PC-9 (cell line): Measurements from ENCODE around the gene YWHAQ. TPM values are rescaled to one million over a fixed set of nuclear protein-coding genes. Genes with fewer than 3 reads are reported as not detected.

ENCODE experiments used
- BruUV-seq: library from RNA; stranded (reverse); fragments of 400-500 nt; replicated peaks from 2 replicates; lab custom pipeline; 2021; lab: Mats Ljungman, UMichigan
- CTCF ChIA-PET: fragments of 300-600 bp; sonication (Branson Sonifier 250); formaldehyde crosslinking; loops from one replicate; lab custom pipeline; 2022; ENCODE audit warnings: antibody characterized with exemption; lab: Charles Lee
- POLR2A ChIA-PET: fragments of 300-600 bp; sonication (Branson Sonifier 250); formaldehyde crosslinking; loops from one replicate; lab custom pipeline; 2022; ENCODE audit warnings: antibody characterized with exemption; ENCODE audit not compliant: unreplicated experiment; lab: Charles Lee
- DNase-seq, 2 experiments: peaks; one replicate each; pipeline versions ENCODE4 v3.0.0 to v3.0.0-alpha.2; 2015 to 2022; ENCODE audit warnings: mixed read lengths in 1 of 2
- H2AFZ ChIP-seq: fragments of 200-600 bp; sonication (generic); 2 replicates; pipeline ENCODE4 v1.8.1; 2017; ENCODE audit warnings: antibody characterized with exemption
- H3F3A ChIP-seq: fragments of 200-600 bp; sonication (generic); 2 replicates; pipeline ENCODE4 v1.8.1; 2017; ENCODE audit warnings: antibody characterized with exemption, mild to moderate bottlenecking, low read depth; ENCODE audit not compliant: insufficient read depth
- H3K27ac ChIP-seq: fragments of 200-600 bp; sonication (generic); 2 replicates; pipeline ENCODE4 v1.6.1; 2016; ENCODE audit warnings: mixed run types
- H3K27me3 ChIP-seq: fragments of 200-600 bp; sonication (generic); 2 replicates; pipeline ENCODE4 v1.6.1; 2016; ENCODE audit warnings: low read depth, mixed run types; ENCODE audit not compliant: insufficient read depth
- H3K36me3 ChIP-seq: fragments of 200-600 bp; sonication (generic); 2 replicates; pipeline ENCODE4 v1.6.1; 2016; ENCODE audit warnings: low read depth, mixed run types
- H3K4me1 ChIP-seq: fragments of 200-600 bp; sonication (generic); replicated peaks from 2 replicates; pipeline ENCODE4 v1.6.1; 2016; ENCODE audit warnings: mixed run types; ENCODE audit not compliant: insufficient read depth
- H3K4me2 ChIP-seq: fragments of 200-600 bp; sonication (generic); 2 replicates; pipeline ENCODE4 v1.6.1; 2017; ENCODE audit warnings: mixed run types
- H3K4me3 ChIP-seq: fragments of 200-600 bp; sonication (generic); 2 replicates; pipeline ENCODE4 v1.6.1; 2016; ENCODE audit warnings: mixed run types
- H3K79me2 ChIP-seq: fragments of 200-600 bp; sonication (generic); 2 replicates; pipeline ENCODE4 v1.6.1; 2017; ENCODE audit warnings: low read depth, mixed run types
- H3K9me2 ChIP-seq: fragments of 200-600 bp; sonication (generic); 2 replicates; pipeline ENCODE4 v1.8.1; 2017; ENCODE audit warnings: mild to moderate bottlenecking; ENCODE audit not compliant: insufficient read depth
- H3K9me3 ChIP-seq: fragments of 200-600 bp; sonication (generic); 2 replicates; pipeline ENCODE4 v1.8.1; 2016; ENCODE audit warnings: low read depth; ENCODE audit not compliant: insufficient read depth
- H4K20me1 ChIP-seq: fragments of 200-600 bp; sonication (generic); 2 replicates; pipeline ENCODE4 v1.8.1; 2017; ENCODE audit not compliant: insufficient read depth
- EZH2 ChIP-seq: fragments of 200-600 bp; sonication (generic); IDR thresholded peaks from 2 replicates; pipeline ENCODE4 v1.8.0; 2017; ENCODE audit warnings: antibody characterized with exemption, low read depth
- intact Hi-C: fragments of 100-400 bp; cut with micrococcal nuclease; formaldehyde crosslinking; loops from one replicate; pipeline ENCODE4 v1.10.0; 2022; ENCODE audit not compliant: unreplicated experiment
- total RNA-seq: library from RNA; stranded (reverse); gene quantifications from 2 replicates; pipeline ENCODE4 v1.2.3, GENCODE V29; 2021
- TF ChIP-seq, protein P1 (sequence below): fragments of 200-600 bp; sonication (generic); conservative IDR thresholded peaks from 2 replicates; pipeline ENCODE4 v1.6.1; 2017; ENCODE audit warnings: mixed run types, antibody characterized with exemption, mild to moderate bottlenecking, moderate library complexity

YWHAQ gene
- total RNA-seq, 1 experiment from 2014 or later: 353 TPM

DNA sequence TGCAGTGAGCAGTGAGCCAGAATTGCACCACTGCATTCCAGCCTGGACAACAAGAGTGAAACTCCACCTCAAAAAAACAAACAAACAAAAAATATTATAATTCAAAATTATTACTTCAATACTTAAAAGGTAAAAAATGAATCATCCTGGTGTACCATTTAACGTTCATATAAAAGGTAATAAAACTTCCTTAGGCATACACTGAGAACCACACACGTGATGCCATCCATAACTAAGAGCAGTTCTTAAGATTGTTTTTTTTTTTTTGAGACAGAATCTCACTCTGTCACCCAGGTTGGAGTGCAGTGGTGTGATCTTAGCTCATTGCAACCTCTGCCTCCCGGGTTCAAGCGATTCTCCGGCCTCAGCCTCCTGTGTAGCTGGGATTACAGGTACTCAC, 29.4 kb downstream of the YWHAQ start:
- Histone ChIP-seq H3F3A (peaks cover 56% of the 10 kb centered on the region), H3K4me1 (peaks cover 7% of the 10 kb centered on the region), H4K20me1 (peaks cover 70% of the 10 kb centered on the region), H3K4me3 (no peak overlapping the region), H2AFZ (no peak overlapping the region), H3K4me2 (no peak overlapping the region), H3K79me2 (peaks cover 98% of the 10 kb centered on the region), H3K27ac (no peak overlapping the region), H3K9me2 (no peaks in the 10 kb centered on the region), H3K27me3 (no peaks in the 10 kb centered on the region), H3K9me3 (peaks cover 14% of the 10 kb centered on the region), H3K36me3 (peaks cover 52% of the 10 kb centered on the region)
- intact Hi-C loops: no loop called here
- no peak for DNase-seq
- no peak for TF ChIP-seq EZH2
- TF ChIP-seq, protein P1, sequence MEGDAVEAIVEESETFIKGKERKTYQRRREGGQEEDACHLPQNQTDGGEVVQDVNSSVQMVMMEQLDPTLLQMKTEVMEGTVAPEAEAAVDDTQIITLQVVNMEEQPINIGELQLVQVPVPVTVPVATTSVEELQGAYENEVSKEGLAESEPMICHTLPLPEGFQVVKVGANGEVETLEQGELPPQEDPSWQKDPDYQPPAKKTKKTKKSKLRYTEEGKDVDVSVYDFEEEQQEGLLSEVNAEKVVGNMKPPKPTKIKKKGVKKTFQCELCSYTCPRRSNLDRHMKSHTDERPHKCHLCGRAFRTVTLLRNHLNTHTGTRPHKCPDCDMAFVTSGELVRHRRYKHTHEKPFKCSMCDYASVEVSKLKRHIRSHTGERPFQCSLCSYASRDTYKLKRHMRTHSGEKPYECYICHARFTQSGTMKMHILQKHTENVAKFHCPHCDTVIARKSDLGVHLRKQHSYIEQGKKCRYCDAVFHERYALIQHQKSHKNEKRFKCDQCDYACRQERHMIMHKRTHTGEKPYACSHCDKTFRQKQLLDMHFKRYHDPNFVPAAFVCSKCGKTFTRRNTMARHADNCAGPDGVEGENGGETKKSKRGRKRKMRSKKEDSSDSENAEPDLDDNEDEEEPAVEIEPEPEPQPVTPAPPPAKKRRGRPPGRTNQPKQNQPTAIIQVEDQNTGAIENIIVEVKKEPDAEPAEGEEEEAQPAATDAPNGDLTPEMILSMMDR: no peak
- POLR2A ChIA-PET: interaction anchor here (0.6 kb wide), 2 partner anchors 43 to 501 kb away, joined by 3 to 5 read pairs; no protein-coding TSS in a partner anchor
- CTCF ChIA-PET: no interaction called here
- no TSS peak for BruUV-seq

DNA sequence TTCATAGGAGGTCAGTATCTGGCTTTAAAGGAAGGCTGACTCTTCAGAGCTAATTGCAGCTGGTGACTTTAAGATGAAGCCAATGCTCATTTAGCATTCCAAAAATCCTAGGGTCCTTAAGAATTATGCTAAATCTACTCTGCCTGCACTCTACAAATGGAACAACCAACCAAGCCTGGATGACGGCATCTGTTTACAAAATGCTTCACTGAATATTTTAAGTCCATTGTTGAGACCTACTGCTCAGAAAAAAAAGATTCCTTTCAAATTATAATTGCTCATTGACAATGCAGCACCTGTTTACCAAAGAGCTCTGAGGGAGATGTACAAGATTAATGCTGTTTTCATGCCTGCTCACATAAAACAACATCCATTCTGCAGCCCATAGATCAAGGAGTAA, 31.4 kb downstream of the YWHAQ start:
- Histone ChIP-seq H3K27ac (no peak overlapping the region), H3K27me3 (no peaks in the 10 kb centered on the region), H3K9me3 (peaks cover 14% of the 10 kb centered on the region), H3F3A (peaks cover 68% of the 10 kb centered on the region), H3K4me3 (no peak overlapping the region), H3K79me2 (peaks cover 98% of the 10 kb centered on the region), H4K20me1 (peaks cover 73% of the 10 kb centered on the region), H3K4me2 (no peak overlapping the region), H3K4me1 (peaks cover 27% of the 10 kb centered on the region), H2AFZ (no peak overlapping the region), H3K36me3 (peaks cover 59% of the 10 kb centered on the region), H3K9me2 (no peaks in the 10 kb centered on the region)
- intact Hi-C loops: no loop called here
- no peak for TF ChIP-seq EZH2
- TF ChIP-seq, protein P1: no peak
- no peak for DNase-seq
- no TSS peak for BruUV-seq
- POLR2A ChIA-PET: interaction anchor here (0.5 kb wide), 1 partner anchor 335 kb away, joined by 6 read pairs; no protein-coding TSS in a partner anchor
- CTCF ChIA-PET: no interaction called here

DNA sequence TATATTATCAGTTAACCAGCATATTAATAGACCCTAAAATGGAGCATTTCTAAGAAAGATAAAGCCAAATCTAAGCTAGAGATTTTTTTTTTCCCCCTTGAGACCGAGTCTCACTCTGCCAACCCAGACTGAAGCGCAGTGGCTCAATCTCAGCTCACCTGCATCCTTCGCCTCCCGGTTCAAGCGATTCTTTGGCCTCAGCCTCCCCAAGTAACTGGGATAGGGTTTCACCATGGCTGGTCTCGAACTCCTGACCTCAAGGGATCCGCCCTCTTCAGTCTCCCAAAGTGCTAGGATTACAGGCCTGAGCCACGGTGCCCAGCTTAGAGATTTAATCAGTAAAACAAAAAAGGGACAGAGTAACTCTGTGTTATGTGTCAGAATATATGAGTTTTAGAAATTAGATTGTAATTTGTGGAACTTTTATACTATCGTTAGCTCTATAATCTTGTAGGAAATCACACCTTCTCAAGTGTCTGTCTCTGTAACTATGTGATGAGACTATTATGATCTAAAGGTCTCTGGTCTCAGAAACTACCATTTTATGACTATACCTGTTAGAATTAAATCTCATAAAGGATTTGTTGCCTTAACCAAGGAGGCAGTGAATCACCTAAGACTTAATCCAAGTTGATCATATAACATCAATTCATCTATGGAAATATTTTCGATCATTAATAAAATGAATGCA, 34.0 kb downstream of the YWHAQ start:
- H3K27ac ChIP-seq: peak overlapping the region; percentile 14; the same call in 1 of the 2 replicates
- no peak for DNase-seq
- no peak overlapping the region for H2AFZ ChIP-seq
- H3K27me3 ChIP-seq: no peaks in the 10 kb centered on the region
- no peak overlapping the region for H3K4me3 ChIP-seq
- BruUV-seq: no TSS peak
- H3F3A ChIP-seq: peaks cover 76% of the 10 kb centered on the region
- CTCF ChIA-PET: interaction anchor here (0.7 kb wide), 1 partner anchor 28 kb away, joined by 8 read pairs; no protein-coding TSS in a partner anchor
- intact Hi-C loops: no loop called here
- H3K4me2 ChIP-seq: no peak overlapping the region
- H3K9me2 ChIP-seq: no peaks in the 10 kb centered on the region
- POLR2A ChIA-PET: no interaction called here
- TF ChIP-seq, protein P1: no peak
- no peak for TF ChIP-seq EZH2
- H3K9me3 ChIP-seq: peaks cover 14% of the 10 kb centered on the region
- H3K4me1 ChIP-seq: peaks cover 33% of the 10 kb centered on the region
- peaks cover 53% of the 10 kb centered on the region for H3K36me3 ChIP-seq
- H3K79me2 ChIP-seq: peaks cover 99% of the 10 kb centered on the region
- peaks cover 69% of the 10 kb centered on the region for H4K20me1 ChIP-seq
